GM23248 (cell line): Measurements from ENCODE around the gene P2RX4.

Source experiments
- EZH2 ChIP-seq: fragments of 200-600 bp; sonication (generic); IDR thresholded peaks from 2 replicates; pipeline ENCODE4 v1.6.1; 2018; ENCODE audit warnings: antibody characterized with exemption, mild to moderate bottlenecking; ENCODE audit not compliant: insufficient read depth, poor library complexity, severe bottlenecking
- EZH2phosphoT487 ChIP-seq: fragments of 200-600 bp; sonication (generic); IDR thresholded peaks from 2 replicates; pipeline ENCODE4 v1.6.1; 2018; ENCODE audit warnings: antibody characterized with exemption, moderate library complexity, mild to moderate bottlenecking, low read depth; ENCODE audit not compliant: insufficient read depth

- TF ChIP-seq EZH2phosphoT487 (no peak), EZH2 (no peak)
Measured at GRCh38 chr12:121186826-121187225, 23.1 kb upstream of the P2RX4 start.
